NCI-H446 treated with DMSO at 0.1 percent for 48 hours (cell line): ENCODE data around the gene CCNL1.
"Not testable (repeated sequence)": the region's sequence is repeated elsewhere in the genome, so short reads cannot be mapped to it uniquely, and the experiment has no call there.

Experiments used
- DNase-seq: peaks from one replicate; lab custom pipeline; 2025; lab: John Stamatoyannopoulos, UW

The CCNL1 gene

DNA sequence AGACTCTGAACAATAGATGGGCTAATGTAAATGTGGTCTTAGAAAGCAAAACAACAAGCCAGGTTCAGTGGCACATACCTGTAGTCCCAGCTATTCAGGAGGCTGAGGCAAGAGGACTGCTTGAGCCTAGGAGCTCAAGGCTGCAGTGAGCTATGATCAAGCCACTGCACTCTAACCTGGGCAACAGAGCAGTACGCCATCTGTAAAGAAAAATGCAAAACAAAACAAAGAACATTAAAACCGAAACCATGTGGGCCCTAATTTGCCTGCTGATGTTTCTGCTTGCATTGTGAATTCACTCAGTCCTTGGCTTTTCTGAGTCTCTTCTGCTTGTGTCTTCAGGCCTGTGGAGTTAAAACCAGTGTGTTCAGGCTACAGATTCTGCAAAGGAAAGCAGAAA lies 56.7 kb downstream of the CCNL1 start:
- DNase-seq, result no peak

DNA sequence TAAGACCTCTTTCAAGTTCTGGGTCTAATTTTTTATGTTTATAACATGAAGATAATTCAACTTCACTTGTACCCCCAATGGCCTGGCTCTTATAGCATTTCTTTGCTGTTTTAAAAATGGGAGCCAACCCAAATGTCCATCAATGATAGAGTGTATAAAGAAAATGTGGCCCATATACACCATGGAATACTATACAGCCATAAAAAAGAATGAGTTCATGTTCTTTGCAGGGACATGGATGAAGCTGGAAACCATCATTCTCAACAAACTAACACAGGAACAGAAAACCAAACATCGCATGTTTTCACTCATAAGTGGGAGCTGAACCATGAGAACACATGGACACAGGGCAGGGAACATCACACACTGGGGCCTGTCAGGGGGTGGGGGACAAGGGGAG lies 57.4 kb downstream of the CCNL1 start:
- DNase-seq, result not testable (repeated sequence)

DNA sequence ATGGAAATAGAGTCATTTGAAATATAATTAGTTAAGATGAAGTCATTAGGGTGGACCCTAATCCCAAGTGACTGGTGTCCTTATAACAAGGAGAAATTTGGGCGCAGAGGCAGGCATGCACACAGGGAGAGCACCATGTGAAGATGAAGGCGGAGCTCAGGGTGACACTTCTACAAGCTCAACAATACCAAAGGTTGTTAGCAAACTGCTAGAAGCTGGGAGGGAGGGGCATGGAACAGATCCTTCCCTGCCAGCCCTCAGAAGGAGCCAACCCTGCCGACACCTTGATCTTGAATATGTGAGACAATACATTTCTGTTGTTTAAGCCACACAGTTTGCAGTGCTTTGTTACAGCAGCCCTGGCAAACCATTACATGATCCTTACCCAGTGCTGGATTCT lies 57.8 kb downstream of the CCNL1 start:
- DNase-seq, result no peak

DNA sequence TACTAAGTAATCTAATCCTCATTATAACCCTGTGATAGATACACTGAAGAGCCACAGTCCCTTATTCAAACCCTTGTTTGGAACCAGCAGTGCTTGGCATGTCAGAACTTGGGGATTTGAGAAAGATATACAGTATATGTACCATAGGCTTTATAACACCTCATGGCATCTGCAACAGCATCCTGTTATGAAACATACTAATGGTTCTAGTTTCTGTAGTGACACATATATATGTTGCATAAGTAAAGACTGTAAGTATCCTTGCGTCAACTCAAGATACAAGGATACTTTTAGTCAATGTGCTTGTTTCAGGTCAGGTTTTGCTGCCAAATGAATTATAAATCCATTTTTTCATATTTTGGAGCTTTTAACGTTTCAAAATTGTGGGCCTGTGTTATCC lies 58.5 kb downstream of the CCNL1 start:
- no peak for DNase-seq

DNA sequence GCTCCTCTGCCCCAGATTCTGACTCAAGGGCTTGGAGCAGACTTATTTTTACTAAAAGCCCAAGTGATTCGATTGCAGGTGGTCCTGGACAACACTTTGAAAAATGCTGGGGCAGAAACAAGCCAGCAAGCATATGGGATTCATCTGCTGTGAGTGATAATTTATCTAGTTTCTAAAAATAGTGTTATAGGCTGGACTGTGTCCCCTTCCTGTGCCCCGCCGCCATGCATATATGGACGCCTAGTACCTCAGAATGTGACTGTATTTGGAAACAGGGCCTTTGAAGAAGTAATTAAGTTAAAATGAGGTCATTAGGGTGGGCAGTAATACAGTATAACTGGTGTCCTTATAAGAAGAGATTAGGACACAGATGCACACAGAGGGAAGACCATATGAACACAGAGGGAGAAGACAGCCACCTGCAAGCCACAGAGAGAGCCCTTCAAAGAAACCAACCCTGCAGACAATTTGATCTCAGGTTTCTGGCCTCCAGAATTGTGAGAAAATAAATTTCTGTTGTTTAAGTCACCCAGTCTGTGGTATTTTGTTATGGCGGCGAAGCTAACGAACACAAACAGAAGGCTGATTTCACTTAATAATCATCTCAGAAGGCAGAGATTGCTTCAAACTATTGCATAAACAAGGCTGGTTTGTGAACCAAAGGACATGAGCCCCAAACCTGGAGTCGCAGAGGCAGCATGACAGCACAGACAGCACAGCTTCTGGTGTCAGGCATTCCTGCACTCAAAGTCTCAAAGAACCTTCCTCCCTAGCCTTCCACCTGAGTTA lies 59.1 kb downstream of the CCNL1 start:
- DNase-seq, result no peak

DNA sequence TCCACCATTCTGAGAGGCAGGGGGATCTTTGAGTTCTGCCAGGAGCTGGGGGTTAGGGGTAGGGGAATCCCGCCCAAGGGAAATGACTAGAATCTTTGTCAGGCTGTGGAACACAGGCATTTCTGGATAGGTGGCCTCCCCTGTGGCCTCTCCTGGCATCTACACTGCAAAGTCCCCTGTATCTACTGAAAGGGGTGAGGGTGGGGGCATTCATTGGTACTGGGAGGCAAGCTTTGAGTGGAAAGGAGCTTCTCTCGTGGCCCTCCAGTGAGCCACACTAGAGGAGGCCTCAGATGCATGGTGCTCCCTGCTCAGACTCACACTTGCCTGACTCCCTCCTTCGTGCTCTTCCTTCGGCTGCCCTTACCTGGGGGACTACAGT lies 59.9 kb downstream of the CCNL1 start:
- no peak for DNase-seq

DNA sequence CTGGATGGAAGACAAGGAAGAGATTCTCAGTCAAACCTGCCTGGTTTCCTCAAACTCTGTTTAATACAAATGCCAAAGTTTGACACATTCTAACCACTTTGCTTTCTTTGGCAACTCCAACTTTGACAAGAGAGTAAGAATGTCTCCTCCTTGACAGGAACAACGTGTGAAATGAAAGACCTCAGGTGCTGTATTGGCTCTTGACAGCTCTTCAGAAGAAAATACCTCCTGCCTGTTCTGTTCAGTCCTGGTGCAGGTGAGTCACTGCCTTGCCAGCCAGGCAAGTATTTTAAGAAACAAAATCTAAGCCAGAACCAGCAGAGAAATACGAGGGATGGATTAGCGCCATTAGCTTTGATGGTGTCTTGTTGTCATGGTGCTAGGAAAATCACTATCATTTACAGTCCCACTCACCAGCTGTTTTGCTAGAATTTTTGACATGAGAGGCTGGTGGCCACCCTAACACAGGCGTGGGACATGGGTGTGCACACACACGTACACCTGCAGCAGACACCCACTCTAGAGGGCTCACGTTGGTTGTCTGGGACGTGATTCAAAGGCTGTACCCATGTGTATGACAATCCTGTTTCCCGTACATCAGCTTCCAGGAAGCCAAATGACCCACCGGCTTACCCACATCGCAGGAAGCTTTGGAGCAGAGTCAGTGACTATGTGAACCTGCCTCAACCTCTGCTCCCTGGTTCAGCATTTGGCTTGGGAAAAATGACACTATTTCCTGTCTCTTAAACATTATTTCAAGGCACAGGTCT lies 60.4 kb downstream of the CCNL1 start:
- DNase-seq, result no peak

DNA sequence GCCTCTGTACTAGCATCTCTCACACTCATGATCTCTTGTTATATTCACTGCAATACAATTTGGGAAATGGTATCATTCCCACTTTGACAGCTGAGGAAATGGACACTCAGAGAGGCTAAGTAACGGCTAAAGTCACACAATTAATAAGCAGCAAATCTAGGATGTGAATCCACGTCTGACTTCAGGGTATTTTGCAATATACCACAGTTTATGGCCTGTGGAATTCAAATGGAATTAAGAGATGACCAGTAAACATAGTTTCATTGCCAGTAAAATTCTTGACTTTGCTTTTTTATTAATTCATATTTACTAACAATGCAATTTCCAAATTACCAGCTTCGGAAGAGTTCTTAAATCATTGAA lies 61.1 kb downstream of the CCNL1 start:
- no peak for DNase-seq

DNA sequence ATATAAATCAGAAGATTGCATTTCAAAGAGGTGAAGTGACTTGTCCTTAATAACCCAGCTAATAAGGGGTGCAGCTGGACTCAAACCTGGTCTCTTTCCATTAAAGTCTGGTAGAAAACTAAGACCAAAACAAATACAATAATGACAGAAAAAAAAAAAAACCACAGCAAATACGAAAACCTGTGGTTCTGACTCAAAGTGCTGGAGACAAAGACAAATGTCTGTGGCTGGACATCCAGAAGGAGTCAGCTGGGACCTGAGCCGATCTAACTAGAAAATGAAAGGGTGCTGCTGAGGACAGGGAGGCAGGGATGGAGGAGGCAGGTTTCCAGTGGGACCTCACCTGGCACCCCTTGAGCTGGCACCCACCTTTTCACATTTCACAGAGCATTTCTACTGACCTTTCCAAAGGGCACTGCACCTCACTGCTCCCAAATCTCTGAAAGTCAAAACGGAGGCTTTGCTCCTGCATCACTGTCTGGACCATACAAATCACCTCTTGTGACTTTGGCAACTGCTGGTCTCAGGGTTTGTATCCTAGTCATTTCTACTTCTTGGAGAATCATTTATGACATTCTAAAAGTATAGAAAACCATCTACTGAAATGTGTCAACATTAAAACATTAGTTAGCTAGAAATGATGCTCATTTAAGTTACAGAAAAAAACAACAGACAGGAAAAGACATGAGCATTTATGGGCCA lies 61.7 kb downstream of the CCNL1 start:
- no peak for DNase-seq
